NCI-H69 (cell line): Measurements from ENCODE around the gene KCNAB1.
"Not testable (repeated sequence)": the region's sequence is repeated elsewhere in the genome, so short reads cannot be mapped to it uniquely, and the experiment has no call there.

Source experiments
- DNase-seq: peaks from one replicate; lab custom pipeline; 2025; lab: John Stamatoyannopoulos, UW

The KCNAB1 gene

DNA sequence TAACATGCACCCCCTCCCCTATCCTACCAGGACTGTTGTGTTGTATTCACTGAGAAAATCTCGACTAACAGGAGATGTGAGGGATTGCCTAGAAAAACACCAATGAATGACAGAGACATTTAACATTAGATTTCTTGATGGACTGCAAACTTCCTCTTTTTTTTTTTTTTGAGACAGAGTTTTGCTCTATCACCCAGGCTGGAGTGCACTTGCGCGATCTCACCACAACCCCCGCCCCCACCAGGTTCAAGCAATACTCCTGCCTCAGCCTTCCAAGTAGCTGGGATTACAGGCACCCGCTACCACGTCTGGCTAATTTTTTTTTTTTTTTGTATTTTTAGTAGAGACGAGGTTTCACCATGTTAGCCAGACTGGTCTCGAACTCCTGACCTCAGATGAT, 17.0 kb downstream of the KCNAB1 start:
- DNase-seq, result not testable (repeated sequence)

DNA sequence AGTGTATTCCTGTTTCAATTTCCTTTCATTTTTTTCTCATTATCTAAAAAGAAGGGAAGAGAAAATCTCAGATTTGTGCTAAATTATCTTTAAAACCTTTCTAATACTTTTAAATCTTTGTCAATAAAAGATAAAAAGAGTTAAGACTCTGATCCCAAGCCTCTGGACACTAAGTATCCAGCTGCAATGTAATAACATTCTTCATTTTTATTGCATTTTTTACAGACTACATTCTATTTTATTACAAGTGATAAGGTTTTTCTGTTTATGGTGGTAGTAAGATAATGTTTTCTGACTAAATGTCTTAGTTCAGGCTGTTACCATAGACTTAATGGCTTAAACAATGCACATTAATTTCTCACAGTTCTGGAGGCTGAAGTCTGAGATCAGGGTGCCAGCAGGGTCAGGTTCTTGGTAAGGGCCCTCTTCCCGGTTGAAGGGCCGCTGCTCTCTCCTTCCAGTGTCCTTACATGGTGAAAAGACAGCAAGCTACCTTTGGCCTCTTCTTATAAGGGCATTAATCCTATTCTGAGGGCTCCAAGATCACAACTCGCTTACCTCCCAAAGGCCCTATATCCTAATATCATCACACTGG, 19.7 kb downstream of the KCNAB1 start:
- no peak for DNase-seq

DNA sequence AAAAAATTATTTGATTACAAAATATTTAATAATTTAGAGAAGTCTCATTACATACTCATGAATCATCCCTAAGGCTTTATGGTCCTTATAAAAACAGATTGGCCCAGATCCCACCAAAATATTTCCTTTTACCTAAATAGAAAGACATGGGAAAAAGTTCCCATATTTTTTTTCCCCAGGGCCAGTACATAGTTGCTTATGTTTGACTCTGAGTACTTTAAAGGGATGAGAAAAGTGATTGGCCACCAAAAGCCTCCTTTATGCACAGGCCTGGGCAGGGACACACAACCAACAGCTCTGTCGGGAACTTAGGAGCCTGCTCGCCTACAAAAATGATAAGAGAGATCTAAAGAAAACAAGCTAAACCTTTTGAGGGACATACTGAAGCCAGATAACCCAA, 22.3 kb downstream of the KCNAB1 start:
- no peak for DNase-seq

DNA sequence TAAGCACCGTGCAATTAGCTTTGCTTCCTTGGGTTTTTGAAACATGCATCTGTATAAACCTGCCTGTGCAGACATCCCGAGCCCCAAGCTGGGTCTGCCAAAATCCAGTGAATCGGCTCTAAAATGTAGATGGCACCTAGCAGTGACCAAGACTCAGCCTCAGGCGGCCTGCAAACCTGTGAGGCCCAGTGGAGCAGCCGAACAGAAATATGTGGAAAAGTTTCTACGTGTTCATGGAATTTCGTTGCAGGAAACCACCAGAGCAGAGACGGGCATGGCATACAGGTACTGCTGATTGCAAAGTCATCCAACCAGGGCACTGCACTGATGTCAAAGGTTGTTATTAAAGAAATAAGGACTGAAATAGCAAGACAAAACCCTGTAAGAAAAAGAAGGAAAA, 22.8 kb downstream of the KCNAB1 start:
- DNase-seq, result no peak

DNA sequence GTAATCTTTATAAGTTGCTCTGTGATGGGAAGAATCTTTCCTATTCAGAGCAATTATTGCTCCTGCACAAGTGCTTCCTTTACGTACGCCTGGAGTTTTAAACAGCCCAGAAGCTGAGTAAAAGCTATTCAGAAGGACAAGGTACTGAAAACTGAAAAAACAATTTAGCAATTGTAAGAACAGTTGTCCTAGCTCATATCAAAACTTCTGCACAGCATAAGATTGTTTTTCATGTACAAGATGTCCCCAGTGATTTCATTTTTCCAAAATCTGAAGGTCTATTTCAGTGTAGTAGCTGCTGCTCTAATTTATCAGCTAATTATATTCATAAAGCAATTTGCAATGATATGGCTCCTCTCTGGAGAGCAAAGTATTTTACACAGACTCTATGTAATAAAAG, 23.7 kb downstream of the KCNAB1 start:
- DNase-seq, result no peak

DNA sequence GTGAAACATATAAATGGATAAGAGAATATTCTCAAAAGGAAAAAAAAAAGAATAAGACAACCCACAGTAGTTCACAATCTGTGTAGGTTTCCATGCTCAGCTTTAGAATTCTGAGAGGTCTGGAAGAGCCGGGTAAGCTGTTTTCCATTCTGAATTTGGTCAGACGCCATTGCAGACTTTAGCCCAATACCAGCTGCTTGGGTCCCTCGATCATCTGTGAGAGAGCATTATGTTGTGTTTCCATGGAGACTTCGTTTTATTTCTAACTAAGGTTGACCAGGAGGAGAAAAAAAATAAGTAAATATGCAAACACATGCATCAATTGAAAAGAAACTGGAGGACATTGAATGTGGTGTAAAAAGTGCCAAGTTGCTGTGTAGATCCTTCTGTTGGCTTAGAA, 25.5 kb downstream of the KCNAB1 start:
- no peak for DNase-seq

DNA sequence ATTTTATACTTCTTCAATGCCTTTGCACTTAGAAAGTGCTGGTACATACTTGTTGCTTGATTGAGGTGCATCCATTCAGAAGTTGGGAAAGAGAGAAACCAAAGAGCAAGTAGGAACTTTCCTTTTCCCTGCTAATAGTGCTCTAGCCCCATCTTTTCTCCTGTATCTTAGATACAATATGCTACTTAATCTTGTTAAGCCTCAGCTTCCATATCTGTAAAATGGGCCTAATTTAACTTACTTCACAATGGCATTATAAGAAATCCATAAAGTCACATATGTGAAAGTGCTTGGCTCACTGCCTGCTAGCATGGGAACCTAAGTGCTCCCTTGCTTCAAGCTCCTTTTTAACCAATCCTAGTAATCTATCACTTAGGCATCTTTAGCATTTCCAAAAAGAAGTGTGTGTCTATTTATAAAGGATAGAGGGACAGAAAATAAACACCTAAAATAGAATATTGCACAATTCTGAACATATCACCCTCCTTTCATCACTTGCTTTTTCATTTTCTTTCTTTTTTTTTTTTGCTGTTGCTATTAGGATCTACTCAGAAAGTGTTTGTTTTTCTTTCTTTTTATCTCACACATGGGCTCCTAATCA, 28.1 kb downstream of the KCNAB1 start:
- no peak for DNase-seq

DNA sequence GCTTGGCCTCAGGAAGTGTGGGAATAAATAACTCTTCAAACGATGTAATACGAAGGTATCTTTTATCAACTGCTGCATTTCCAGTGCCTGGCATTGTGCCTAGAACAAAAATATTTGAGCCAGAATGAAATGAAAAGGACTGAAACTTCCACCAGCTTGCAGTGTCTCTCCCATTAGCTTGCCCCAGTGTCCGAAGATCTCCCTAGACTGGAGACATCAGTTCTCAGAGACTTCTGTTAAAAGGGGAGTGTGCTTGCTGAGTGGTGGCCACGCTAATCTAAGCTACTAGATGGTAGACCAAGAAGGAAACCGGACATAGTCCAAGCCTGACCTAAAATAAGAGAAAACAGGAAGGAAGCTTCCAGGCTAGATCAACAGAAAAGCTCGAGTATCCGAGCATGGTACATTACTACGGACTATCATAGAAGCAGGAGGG, 28.6 kb downstream of the KCNAB1 start:
- DNase-seq, result no peak

DNA sequence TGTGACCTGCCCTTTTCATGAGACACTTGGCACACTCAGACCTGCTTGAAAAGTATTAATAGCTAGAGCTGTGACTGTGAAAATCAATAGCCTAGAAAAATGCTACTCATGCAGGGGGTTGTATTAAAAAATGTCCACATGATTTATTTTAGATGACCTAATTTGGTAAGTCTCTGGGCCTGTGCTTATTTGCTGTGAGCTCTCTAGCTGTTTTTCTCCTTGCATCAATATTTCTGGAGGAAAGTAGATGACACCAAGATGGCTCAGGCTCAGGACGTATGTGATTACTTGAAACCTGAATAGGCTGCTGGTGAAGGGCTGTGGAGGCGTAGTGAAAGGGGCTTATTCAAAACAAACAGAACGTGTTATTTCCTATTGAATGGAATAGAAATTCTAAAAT, 29.5 kb downstream of the KCNAB1 start:
- DNase-seq, result no peak

DNA sequence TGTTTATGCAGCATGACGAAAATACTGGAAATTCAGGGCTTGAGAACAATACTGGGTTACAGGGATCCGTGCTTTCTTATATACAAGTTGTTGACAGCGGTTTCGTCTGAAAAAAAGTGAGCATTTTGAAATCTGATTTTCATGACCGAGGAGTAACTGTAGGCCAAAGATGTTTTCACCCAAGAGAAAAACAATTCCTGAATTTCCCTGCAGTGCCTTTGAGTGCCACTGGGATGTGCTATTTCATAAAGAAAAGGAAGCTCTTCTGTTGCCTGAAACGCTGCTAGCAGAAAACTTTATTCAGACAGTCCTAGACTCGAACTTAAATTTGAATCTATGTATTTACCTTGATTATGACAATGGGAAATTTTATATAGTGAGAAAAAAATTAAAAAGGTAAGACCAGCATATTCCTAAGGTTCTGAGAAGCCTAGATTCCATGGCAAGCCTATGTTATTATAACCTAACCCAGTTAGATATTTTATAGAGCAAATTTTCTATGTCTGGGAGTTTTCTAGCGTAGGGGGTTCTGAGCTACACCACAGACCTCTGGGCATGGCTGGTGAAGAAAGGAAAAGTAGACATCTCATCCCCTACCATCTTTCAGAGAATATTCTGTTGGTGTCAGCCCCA, 30.2 kb downstream of the KCNAB1 start:
- DNase-seq, result peak; percentile 38

DNA sequence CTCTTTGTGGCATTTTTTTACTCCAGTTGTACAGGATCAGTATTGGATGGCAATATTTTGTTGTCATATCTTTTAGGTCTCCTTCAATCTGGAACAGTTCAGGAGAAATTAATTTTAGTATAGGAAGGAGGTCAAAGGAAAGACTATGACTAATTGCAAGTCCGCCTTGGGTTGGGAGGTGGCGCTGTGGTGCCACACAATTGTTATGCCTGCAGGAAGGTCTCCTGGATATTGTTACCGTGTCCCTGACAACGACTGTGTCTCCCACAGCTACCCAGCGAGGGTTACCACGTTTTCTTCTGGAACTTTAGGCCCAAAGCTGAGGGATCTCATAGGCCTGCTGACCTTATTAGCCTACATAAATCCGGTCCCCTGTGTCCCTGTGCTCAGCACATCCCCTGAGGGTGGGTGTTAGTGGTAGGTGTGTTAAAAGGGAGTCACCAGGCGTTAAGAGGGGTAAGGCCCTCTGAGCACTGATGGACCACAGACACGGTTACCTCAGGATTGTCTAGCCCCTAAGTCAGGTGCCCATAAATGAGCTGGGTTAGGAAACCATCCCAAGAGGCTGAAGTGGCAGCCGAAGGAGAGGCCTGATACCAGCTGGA, 31.5 kb downstream of the KCNAB1 start:
- DNase-seq, result peak; percentile 69

DNA sequence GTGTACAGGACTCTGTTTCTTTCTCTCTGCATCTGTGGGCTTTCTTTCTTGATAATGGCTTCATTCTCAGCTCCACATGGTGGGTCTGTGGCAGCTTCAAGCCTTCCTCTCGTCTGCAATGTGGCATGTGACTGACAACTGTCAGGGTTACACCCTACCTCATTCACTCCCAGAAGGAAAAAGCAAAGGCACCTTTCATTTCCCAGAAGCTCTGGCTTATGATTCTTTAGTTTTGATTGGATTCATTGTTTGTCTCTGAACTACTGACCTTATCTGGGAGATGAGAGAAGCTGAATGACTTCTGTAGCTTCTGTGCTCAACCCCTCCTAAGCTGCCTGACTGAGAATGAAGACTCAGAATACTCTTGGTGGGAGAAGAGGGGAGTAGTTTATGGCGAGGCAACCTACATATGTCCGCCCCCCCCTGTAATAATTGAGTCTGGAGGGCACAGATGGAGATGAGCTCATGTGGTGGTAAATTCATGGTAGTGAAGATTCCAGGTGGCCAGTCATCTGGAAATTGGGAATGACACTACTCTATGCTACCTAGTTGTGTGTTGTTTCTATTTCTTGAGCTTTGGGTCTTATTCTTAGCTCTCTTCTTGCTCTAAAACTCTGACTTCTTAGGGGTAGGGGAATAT, 38.4 kb downstream of the KCNAB1 start:
- DNase-seq, result peak; percentile 27

DNA sequence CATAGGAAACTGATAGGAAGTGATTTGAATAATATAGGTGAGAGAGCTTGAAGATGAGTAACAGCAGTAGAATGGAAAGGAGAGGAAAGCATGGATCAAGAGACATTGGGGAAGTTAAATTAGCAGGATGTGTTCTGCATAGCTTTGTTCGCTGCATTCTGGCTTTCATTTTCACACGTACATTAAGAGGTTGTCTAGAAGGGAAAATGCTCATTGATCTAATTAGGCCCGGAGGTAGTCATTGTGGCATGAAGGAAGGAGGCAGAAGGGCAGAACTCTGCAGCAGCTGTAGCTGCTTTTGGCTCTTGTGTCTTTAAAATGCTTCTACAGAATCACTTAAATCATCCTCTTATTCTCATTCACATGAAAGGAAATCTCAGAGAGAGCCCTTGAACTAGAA, 40.3 kb downstream of the KCNAB1 start:
- peak; percentile 58 for DNase-seq

DNA sequence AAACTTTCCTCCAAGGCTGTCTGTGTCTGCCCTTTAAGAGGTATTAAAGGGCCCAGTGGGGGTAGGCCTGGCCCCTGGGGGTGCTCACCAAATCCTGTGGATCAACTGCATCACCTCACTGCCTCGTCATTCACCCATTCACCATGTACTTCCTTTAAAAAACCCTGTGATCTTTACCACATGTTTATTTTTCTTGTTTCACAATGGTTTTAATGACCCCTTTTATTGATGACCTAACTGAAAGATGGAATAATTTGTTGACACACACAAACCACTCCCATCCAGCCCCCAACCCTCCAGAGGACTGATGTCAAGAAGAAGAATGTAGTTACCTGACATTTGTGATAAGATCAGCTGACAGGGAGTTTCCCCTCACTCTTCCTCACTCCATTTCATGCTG, 40.8 kb downstream of the KCNAB1 start:
- peak; percentile 81 for DNase-seq

DNA sequence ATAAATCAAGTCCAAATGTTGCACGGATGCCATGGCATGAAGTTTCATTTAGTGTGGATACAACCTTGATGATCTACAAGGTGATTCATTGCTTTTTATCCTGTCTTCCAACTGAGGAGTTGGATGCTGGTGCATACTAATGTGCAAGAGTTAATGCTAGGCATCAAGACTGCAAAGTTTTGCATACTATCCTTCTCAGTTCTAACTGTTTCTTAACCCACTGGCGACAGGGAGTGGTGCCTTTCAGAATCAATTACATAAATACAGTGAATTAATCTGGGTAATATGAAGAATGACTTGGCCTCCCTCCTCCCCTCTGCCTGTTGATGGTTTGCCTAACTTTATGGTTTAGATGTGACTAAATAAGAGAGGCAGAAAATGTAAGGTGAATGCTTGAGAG, 43.5 kb downstream of the KCNAB1 start:
- no peak for DNase-seq

DNA sequence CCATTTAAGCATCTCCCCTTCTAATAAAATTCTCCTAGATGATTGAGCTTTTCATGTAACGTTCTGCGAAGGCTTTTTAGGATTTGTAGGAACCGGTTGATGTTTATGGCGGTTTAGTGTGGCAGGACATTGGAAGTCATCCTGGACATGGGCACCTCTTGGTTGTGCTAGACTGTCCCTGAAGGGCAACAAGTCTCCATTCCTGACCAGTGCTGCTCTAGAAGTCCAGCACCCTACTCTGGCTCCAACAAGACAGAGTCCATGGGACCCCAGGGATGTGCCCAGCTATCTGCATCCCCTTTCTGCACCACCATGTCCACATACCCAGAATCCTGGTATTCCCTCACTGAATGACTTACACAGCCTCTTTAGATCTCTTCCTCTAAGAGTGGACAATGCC, 46.4 kb downstream of the KCNAB1 start:
- DNase-seq, result no peak

DNA sequence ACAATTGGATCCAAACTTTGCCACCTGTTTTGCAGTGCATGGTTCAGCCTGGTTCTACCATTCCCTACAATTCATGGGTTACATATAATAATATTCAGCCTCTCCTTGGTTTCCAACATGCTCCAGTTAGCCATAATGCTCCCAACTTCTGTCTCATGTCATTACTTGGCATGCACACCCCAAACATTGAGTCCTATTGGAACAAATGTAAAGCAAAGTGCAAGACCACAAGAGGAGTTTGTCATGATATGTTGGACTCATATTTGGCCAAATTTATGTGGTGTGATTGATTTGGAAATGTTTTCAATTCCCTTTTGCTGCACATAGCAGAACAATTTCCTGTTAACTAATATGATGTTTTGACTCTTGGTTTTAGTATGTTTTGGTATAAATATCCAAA, 50.2 kb downstream of the KCNAB1 start:
- no peak for DNase-seq

DNA sequence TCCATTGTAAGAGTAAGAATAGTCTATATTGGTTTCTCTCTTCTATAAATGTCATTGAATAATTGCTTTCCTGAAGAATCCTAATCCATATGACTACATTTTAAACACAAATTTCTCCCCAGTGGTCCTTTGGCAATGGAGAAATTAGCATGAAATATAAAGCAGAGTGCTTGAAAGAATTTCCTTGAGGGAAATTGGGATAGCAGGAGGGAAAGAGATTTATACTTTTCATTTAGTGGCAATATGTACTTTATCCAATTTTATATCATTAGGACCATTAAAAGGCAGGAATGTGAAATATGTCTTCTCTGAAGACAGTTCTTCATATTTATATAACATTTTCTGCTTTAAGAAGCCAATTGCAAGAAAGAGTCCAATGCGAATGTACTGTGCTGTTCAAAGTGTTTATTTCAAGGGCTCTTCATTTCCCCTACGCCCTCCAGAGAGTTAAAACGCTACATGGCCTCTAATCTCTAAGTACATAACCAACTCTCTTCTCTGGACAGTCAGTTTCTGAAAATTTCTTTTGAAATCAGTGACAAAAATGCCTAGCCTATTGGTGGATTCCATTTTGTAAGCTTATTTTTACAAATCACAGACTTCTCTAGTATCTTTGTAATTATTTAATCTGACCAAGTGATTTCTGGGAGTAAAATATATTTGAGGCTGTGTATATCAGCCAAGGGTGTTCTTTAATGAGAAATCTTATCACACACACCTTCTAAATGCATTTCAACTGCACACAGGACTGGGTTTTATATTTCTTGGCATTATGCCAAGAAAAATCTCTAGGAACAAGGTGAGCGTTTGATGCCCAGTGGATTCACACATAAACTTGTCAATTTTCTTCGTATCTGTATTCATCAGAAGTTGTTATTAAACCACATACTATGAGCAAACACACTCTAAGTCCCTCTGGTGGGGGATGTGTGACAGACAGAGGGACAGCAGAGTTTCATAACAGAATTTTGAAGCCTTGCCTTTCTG, 51.2 kb downstream of the KCNAB1 start:
- DNase-seq, result peak; percentile 37

DNA sequence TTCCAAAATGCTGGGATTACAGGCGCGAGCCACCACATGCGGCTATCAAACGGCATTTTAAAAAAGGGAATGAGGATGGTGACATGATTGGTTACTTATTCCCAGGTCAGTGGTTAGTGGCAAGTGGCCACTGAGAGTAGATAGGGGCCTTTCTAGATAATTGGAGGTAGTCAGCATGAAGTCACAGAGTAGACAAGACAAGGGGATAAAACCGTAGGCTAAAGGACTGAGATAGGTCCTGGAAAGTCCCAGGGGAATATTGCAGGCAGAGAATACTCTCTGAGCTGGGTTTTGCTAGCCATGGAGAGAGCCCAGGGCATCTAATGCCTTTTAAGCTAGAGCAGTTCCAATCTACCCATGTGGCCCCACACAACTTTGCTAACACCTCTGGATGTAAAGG, 52.2 kb downstream of the KCNAB1 start:
- no peak for DNase-seq

DNA sequence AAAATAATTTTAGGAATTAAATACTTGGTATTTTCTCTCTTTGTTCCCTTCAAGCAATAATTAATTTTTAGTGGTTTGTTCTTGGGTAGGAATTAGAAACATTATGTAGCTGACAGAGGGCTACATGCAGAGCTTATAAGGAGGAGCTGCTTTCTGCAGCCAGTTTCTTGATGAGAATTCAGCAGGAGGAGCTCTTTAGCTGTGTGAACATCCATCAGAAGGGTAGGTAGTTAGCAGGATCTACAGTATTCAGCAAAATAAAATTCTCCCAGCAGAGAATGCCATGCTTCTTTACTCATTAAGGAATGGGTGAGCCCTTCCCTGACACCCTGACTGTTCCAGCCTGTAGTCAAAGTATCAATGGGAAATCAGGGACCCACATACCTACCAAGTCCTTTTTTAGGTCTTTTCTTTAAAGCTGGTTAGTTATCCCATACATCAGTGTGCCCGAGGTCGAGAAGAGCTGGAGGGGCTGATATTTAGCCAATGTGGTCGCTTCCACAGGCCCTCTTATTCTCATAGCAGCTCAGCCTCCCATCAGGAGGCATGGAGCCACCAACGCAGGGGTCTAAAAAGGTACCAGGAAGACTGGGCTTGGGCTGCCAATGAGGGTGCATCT, 54.0 kb downstream of the KCNAB1 start:
- DNase-seq, result peak; percentile 4

DNA sequence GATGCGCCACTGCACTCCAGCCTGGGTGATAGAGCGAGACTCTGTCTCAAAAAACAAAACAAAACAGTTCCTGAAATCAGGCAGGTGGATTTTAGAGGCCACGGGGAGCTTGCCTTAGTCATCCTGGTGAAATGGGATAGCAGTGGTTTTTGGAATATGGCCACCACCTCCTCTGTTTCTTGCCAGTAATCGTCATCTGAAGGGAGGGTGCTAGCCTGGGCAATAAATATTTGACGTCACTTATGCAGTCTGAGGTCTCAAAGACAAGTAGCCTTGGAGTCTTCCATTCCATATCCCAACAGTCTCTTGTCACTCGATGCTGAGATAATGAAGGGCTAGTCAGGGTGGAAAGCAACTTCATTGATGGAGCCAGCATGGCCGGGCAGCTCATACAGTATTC, 55.2 kb downstream of the KCNAB1 start:
- DNase-seq, result no peak
